OCI-LY7 (cell line): ENCODE measurements around the gene CMSS1. TPM values are rescaled to one million over a fixed set of nuclear protein-coding genes. Genes with fewer than 3 reads are reported as not detected.

Experiments used
- BruUV-seq: library from RNA; stranded (reverse); fragments of 400-500 nt; replicated peaks from 2 replicates; lab custom pipeline; 2021; lab: Mats Ljungman, UMichigan
- CTCF ChIA-PET: fragments of 300-600 bp; sonication (Branson Sonifier 250); formaldehyde crosslinking; loops from one replicate; lab custom pipeline; 2022; ENCODE audit warnings: antibody characterized with exemption; ENCODE audit not compliant: unreplicated experiment; lab: Charles Lee
- POLR2A ChIA-PET: fragments of 300-600 bp; sonication (Branson Sonifier 250); formaldehyde crosslinking; loops from one replicate; lab custom pipeline; 2022; ENCODE audit warnings: antibody characterized with exemption; lab: Charles Lee
- DNase-seq: peaks from one replicate; pipeline ENCODE4 v3.0.0-alpha.2; 2015; ENCODE audit warnings: low spot score
- H2AFZ ChIP-seq: fragments of 200-600 bp; sonication (generic), shearing (Covaris generic); 2 replicates; pipeline ENCODE4 v1.6.1; 2014; ENCODE audit warnings: mild to moderate bottlenecking, antibody characterized with exemption, low read length, moderate library complexity
- H3K27ac ChIP-seq: fragments of 200-600 bp; sonication (generic); 2 replicates; pipeline ENCODE4 v1.5.1; 2014; ENCODE audit warnings: mixed run types, low read depth, mild to moderate bottlenecking, moderate library complexity, low read length, inconsistent platforms; ENCODE audit not compliant: poor library complexity, severe bottlenecking
- H3K36me3 ChIP-seq: fragments of 200-600 bp; sonication (generic); 2 replicates; pipeline ENCODE4 v1.6.1; 2014; ENCODE audit warnings: mild to moderate bottlenecking, antibody characterized with exemption, low read length, moderate library complexity, mixed read lengths; ENCODE audit not compliant: insufficient read depth
- H3K4me1 ChIP-seq: fragments of 200-600 bp; sonication (generic); 2 replicates; pipeline ENCODE4 v1.5.1; 2014; ENCODE audit warnings: mild to moderate bottlenecking, low read length; ENCODE audit not compliant: insufficient read depth, poor library complexity, severe bottlenecking
- H3K4me2 ChIP-seq: fragments of 200-600 bp; sonication (generic); 2 replicates; pipeline ENCODE4 v1.6.1; 2014; ENCODE audit warnings: mild to moderate bottlenecking, low read length
- H3K4me3 ChIP-seq: fragments of 200-600 bp; sonication (generic); 2 replicates; pipeline ENCODE4 v1.5.1; 2014; ENCODE audit warnings: mild to moderate bottlenecking, low read depth, low read length; ENCODE audit not compliant: poor library complexity, severe bottlenecking
- H3K79me2 ChIP-seq: fragments of 200-600 bp; sonication (generic); 2 replicates; pipeline ENCODE4 v1.6.1; 2016; ENCODE audit warnings: low read depth, mild to moderate bottlenecking, low read length, moderate library complexity, mixed read lengths; ENCODE audit not compliant: insufficient read depth
- H3K9me2 ChIP-seq: fragments of 200-600 bp; sonication (generic); 2 replicates; pipeline ENCODE4 v1.6.1; 2016; ENCODE audit warnings: mild to moderate bottlenecking, low read length, mixed read lengths; ENCODE audit not compliant: insufficient read depth
- H3K9me3 ChIP-seq: fragments of 200-600 bp; sonication (generic); 2 replicates; pipeline ENCODE4 v1.6.1; 2014; ENCODE audit warnings: mild to moderate bottlenecking, mixed run types, low read length, mixed read lengths
- H4K20me1 ChIP-seq: fragments of 200-600 bp; sonication (generic); 2 replicates; pipeline ENCODE4 v1.6.1; 2014; ENCODE audit warnings: mild to moderate bottlenecking, antibody characterized with exemption, low read length, moderate library complexity, mixed read lengths; ENCODE audit not compliant: insufficient read depth
- EZH2phosphoT487 ChIP-seq: fragments of 200-600 bp; sonication (generic); IDR thresholded peaks from 2 replicates; pipeline ENCODE4 v1.6.1; 2018; ENCODE audit warnings: low read depth, borderline replicate concordance, mild to moderate bottlenecking, mixed run types, antibody characterized with exemption, low read length, moderate library complexity, mixed read lengths
- intact Hi-C: fragments of 100-400 bp; cut with micrococcal nuclease; formaldehyde crosslinking; loops from one replicate; pipeline ENCODE4 v1.10.0; 2022; ENCODE audit not compliant: unreplicated experiment
- total RNA-seq, 2 experiments: library from RNA; depleted of rRNA in 1 of 2; stranded (reverse); fragments of >200 nt in 1 of 2; shearing (Covaris generic) in 1 of 2; gene quantifications; 2 replicates each; pipeline ENCODE4 v1.2.3, GENCODE V29; 2014 to 2022
- TF ChIP-seq, protein P1 (sequence below): fragments of 200-600 bp; sonication (generic); conservative IDR thresholded peaks from 2 replicates; pipeline ENCODE4 v1.5.1; 2014; ENCODE audit warnings: mild to moderate bottlenecking, antibody characterized with exemption, low read length, moderate library complexity, mixed read lengths

CMSS1 gene
- total RNA-seq, 2 experiments from 2014 or later, result 25.7 to 46.6 TPM

DNA sequence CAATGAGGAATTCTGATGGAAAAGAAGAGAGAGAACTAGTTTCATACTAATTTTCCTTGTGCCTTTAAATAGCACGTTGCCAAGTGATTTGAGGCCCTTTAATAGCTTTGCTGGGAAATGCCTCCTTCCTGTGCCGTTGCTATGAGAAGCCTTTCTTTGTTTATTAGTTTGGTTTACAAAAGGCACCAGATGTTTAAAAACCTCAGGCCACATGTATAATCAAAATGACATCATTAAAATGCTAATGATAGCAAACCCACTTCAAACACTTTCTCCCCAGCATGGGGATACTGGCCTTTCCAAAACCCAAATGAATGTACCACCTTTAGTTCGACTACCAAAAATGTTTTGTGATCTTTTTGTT is 393.1 kb downstream of the CMSS1 start:
- Histone ChIP-seq H3K4me2 (no peak overlapping the region), H3K9me2 (no peaks in the 10 kb centered on the region), H3K27ac (no peak overlapping the region), H3K9me3 (no peaks in the 10 kb centered on the region), H4K20me1 (no peaks in the 10 kb centered on the region), H3K4me3 (no peak overlapping the region), H3K79me2 (no peaks in the 10 kb centered on the region), H2AFZ (no peak overlapping the region), H3K4me1 (no peaks in the 10 kb centered on the region), H3K36me3 (no peaks in the 10 kb centered on the region)
- ChIA-PET CTCF (no interaction called here), POLR2A (interaction anchor here (0.6 kb wide), 1 partner anchor 83 kb away, joined by 3 read pairs; no protein-coding TSS in a partner anchor)
- TF ChIP-seq, protein P1, sequence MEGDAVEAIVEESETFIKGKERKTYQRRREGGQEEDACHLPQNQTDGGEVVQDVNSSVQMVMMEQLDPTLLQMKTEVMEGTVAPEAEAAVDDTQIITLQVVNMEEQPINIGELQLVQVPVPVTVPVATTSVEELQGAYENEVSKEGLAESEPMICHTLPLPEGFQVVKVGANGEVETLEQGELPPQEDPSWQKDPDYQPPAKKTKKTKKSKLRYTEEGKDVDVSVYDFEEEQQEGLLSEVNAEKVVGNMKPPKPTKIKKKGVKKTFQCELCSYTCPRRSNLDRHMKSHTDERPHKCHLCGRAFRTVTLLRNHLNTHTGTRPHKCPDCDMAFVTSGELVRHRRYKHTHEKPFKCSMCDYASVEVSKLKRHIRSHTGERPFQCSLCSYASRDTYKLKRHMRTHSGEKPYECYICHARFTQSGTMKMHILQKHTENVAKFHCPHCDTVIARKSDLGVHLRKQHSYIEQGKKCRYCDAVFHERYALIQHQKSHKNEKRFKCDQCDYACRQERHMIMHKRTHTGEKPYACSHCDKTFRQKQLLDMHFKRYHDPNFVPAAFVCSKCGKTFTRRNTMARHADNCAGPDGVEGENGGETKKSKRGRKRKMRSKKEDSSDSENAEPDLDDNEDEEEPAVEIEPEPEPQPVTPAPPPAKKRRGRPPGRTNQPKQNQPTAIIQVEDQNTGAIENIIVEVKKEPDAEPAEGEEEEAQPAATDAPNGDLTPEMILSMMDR, result no peak
- TF ChIP-seq EZH2phosphoT487, result no peak
- no peak for DNase-seq
- intact Hi-C loops, result no loop called here
- BruUV-seq, result no TSS peak

- H3K4me2 ChIP-seq, result no peak overlapping the region
- DNase-seq, result no peak
- H3K27ac ChIP-seq, result no peak overlapping the region
- intact Hi-C loops, result no loop called here
- H3K9me3 ChIP-seq, result no peaks in the 10 kb centered on the region
- no TSS peak for BruUV-seq
- H3K4me3 ChIP-seq, result no peak overlapping the region
- H2AFZ ChIP-seq, result no peak overlapping the region
- no peaks in the 10 kb centered on the region for H3K4me1 ChIP-seq
- no peaks in the 10 kb centered on the region for H3K79me2 ChIP-seq
- POLR2A ChIA-PET, result interaction anchor here (0.7 kb wide), 1 partner anchor 222 kb away, joined by 3 read pairs; no protein-coding TSS in a partner anchor
- no peak for TF ChIP-seq EZH2phosphoT487
- TF ChIP-seq, protein P1, result no peak
- no peaks in the 10 kb centered on the region for H3K9me2 ChIP-seq
- no peaks in the 10 kb centered on the region for H3K36me3 ChIP-seq
- CTCF ChIA-PET, result no interaction called here
- H4K20me1 ChIP-seq, result no peaks in the 10 kb centered on the region
These were observed 396.4 kb downstream of the CMSS1 start for GRCh38 chr3:100213891-100214573.

DNA sequence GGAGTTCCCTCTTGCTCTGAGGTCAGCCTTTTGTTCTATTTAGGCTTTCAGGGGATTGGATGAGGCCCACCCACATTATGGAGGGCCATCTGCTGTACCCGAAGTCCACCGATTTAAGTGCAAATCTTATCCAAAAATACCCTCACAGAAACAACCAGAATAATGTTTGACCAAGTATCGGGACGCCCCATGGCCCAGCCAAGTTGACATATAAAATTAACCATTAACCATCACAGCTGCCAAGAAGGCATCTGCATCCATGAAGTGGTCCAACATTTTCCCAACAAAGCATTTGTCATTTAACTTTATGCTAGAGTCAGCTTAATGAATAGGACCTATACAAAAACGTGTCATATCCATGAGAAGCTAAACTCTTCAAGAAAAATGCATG is 396.9 kb downstream of the CMSS1 start:
- CTCF ChIA-PET, result no interaction called here
- no peaks in the 10 kb centered on the region for H3K4me1 ChIP-seq
- no peaks in the 10 kb centered on the region for H3K9me2 ChIP-seq
- H4K20me1 ChIP-seq, result no peaks in the 10 kb centered on the region
- H3K27ac ChIP-seq, result no peak overlapping the region
- no peaks in the 10 kb centered on the region for H3K36me3 ChIP-seq
- no peaks in the 10 kb centered on the region for H3K9me3 ChIP-seq
- no TSS peak for BruUV-seq
- H3K4me3 ChIP-seq, result no peak overlapping the region
- DNase-seq, result no peak
- POLR2A ChIA-PET, result interaction anchor here (0.7 kb wide), 1 partner anchor 380 kb away, joined by 3 read pairs; no protein-coding TSS in a partner anchor
- no peak overlapping the region for H2AFZ ChIP-seq
- no peak overlapping the region for H3K4me2 ChIP-seq
- TF ChIP-seq, protein P1, result no peak
- no peak for TF ChIP-seq EZH2phosphoT487
- intact Hi-C loops, result no loop called here
- H3K79me2 ChIP-seq, result no peaks in the 10 kb centered on the region
